ENCODE measurements around the gene PHYHIPL.

The PHYHIPL gene
- 0 reads per million in 2 experiments for total RNA-seq

DNA sequence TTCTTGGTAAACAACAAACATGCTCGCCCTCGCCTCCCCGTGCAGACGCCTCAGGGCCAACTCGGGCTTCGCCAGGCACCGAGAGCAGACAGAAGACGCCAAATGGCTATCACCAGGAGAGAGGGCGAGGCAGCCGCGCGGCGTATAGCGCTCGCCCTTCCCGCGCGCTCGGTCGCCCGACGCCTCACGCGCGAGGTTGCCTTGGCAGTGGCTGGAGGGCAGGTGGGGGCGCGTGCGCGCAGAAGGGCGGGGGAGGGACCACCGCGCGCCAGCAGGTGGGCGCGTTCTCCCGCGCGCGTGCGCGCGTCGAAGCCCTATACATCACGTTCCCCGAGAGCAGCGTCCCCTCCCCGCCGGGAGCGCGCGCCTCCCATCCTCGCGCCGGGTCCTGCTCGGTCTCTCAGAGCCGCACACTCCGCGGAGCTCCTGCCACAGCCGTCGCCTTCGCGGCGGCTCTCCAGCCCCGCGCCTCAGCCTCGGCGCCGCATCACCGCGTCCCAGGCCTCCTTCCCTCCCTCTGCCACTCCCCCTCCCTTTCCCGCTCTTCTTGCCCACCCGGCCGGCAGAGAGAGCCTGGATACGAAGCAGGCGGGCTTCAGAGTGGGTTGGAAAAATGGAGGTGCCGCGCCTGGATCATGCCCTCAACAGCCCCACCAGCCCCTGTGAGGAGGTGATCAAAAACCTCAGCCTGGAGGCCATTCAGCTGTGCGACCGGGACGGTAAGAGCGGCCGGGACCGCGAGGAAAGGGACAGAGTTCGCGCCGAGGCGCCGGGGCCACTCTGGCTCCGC is at the start of gene PHYHIPL:
PHYHIPL (plus strand) TSS at position 403 of the 790 bp plus-strand sequence; CDS start at position 614, 211 bp downstream.
- no peak for DNase-seq (ENCODE audit: low read depth)

DNA sequence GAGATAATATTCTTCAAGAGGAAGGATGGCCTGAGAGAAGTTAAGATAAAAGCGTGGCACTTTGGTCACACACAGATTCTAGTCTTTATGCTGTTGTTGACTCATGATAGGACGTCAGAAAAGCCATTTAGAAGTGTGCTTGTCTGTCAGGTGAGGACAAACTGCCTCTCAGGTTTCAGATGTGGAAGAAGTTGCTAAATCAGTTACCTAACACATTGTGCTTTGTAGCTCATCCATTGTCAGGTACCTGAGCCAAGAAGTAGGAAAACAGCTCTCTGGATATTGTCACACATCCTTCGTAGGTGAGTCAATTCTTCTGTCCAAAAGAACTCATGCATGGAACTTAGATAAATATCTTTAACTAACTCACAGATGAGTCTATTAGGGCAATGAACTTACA is 49.5 kb upstream of the PHYHIPL start:
- DNase-seq (ENCODE audit: low read depth) = no peak

DNA sequence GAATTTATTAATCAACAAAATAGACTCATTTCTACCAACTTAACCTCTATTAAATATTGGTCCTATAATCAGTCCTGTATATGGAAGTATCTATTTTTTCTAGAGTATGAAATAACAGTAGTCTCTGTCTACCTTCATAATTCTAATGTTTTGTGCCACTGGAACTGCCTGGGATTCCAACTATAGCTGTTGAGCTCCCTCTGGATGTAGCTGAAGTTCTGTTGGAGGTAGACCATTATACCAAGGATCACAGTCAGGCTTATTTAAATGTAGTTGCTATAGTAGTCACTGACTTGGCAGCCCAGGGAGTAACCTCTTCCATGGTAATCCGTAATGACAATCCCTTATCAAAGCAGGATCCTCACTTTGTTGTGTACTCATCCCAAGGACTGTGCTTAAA is 48.5 kb upstream of the PHYHIPL start:
- no peak for DNase-seq (ENCODE audit: low read depth)

DNA sequence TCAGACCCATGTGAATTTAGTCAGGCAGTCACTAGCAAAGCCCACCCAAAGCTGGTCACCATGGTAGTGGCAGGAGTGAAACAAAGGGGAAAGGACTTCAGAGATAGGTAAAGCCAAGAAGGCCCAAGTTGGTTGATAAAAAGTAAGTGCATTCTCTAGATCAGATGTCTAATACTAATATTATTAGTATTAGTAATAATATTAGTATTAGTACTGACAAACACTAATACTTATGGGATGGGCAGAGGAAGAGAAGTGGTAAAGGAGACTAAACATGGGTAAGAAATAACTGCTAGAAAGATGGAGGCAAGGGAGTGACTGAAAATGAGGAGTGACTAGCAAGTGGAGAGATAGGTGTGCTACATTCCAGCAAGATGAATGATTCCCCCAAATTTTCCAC is 46.6 kb upstream of the PHYHIPL start:
- no peak for DNase-seq (ENCODE audit: low read depth)

DNA sequence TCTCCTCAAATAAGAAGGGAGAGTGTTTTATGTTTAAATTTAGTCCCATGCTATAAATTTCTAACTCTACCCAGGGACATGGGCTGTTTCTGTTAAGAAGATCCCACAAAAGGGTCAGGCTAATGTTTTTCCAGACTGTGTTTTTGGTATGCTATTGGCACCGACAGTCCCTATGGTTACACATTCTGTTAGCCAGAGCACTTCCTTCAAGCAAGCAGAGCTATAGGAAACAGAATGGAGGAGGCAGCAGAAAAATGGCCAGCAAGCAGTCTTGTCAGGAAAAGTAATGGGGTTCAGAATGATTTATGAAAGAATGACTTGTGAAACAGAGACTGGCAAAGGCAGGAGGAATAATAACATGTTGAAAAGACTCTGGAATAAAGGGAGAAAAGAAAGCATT is 44.8 kb upstream of the PHYHIPL start:
- no peak for DNase-seq (ENCODE audit: low read depth)

DNA sequence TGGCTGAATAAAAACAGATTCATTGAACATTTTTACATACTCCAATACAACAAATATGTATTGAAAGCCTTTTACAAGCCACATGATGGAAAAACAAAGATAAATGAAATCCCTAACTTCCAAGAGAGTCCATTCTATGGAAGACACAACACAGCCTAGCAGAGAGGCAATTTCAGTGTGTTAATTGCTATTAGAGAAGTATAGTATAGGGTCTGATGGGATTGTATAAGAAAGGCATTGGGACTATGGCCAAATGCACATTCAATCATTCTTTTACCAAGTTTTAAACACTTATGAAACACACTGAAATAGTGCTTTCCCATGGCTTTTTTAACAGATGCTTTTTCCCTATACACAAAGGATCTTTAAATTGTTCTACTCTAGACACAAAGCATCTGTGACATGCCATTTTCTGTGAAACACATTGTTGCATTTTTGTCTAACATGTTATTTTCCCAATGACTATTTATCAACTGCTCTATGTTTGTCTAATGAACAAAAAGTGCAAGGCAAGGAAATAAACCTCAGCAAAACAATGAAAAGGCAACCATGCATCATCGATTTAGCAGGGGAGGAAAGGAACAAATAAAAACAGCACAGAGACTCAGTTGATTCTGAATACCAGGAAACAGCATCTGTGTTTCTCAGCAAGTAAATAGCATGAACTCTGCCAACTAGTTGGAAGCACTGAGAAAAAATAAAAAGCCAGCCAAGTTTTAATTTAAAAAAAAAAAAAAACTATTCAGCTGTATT is 42.4 kb upstream of the PHYHIPL start:
- no peak for DNase-seq (ENCODE audit: low read depth)

DNA sequence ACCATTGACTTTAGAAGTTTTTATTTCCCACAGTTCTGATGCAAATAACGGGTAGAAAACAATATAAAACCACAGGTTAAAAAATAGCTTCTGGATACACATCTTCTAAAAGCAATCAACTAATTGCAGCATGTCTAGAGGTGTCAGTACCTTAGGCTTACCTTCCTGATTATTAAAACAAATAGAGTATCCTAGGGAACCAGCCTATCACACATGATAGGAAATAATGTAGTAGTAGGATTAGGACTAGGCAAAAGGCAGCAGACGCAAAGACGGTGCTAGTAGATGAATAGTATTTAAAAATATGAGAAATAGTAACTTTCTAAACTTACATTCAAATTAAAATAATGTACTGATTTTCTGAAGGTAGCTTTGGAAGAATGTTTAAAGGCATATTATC is 41.7 kb upstream of the PHYHIPL start:
- no peak for DNase-seq (ENCODE audit: low read depth)

DNA sequence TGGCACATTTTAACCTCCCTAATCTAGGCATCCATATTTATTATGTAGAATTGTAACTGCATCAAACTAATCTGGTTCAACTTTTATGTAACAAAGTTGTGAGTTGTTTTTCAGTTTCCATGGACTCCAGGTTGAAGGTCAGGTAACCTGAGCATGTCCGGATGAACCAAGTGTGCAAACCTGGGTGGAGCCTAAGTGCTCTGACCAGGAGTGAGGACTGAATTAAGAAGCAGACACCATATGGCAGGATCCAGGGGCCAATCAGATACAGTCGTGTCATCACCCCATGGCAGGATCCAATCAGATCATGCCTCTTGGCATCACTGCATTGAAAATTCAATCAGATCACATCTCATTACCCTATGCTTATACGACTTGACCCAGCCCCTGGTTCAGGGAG is 41.2 kb upstream of the PHYHIPL start:
- DNase-seq (ENCODE audit: low read depth) = no peak

DNA sequence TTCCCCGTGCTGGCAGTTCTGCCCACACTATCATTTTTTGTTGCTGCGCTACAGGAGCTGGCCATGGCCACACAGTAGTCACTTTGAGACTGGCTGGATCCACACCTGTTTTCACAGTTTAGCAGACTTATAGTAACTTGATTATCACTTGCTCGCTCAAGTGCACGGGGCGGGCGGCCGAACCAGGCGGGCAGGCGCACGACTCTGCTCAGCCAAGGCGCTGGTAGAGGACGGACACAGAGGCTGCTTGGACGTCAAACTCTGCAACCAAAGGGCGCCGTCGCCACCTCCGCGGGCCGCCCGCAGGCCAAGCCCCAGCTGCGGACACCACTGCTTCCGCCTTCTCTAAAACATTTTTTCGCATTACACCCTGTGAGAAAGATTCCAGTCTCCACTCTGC is 38.4 kb upstream of the PHYHIPL start:
- no peak for DNase-seq (ENCODE audit: low read depth)

DNA sequence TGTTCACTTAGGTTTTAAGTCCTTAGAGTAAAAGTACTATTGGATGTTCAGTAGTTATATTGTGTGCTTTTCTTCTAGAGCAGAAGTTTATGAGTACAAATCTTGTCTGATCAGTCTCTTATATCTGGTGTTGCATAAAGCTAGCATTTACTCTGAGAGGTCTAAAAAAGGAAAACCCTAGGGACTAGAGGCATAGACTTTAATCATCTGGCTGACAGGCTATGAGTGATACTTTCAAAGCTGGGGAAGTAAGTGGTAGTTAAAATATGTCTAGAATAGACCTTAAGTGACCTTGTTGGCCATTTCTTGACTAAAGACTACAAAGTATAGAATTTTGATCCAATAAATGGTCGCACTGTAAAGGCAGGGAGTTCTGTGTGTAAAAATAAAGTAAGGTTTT is 32.9 kb upstream of the PHYHIPL start:
- no peak for DNase-seq (ENCODE audit: low read depth)

DNA sequence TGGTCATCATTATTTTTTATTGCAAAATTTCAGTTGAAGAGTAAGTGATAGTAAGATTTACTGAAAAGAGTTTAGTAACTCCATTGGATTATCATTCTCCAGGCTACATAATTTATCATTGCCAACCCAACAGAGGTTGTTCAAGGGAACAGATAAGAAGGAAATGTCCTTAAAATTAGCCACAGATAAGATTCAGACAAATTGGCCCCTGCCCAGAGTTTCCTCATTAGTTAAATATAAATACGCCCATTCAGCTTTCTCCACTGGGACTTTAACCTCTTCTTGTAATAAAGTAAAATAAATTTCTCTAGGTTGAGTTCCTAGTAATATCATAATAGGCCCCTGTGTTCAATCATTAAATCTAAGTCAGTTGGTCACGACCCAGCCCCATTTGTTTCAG is 27.7 kb upstream of the PHYHIPL start:
- DNase-seq (ENCODE audit: low read depth) = no peak

DNA sequence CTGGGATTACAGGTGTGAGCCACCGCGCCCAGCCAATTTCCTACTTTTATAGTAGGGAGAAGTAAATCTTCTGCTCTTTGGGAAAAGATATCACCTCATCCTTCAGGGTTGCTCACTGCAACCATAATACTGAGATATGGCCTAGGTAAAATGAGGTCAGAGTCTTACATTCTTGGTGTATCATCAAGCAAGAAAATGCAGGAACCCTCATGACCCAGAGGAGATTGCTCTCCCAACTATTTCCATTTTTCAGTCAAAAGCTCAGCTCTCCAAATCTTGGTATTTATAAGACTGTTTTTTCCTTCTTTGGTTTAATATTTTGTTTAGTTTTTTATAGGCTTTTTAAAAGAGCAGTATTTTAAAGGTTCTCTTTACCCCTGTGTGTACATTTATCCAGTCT is 20.9 kb upstream of the PHYHIPL start:
- no peak for DNase-seq (ENCODE audit: low read depth)

DNA sequence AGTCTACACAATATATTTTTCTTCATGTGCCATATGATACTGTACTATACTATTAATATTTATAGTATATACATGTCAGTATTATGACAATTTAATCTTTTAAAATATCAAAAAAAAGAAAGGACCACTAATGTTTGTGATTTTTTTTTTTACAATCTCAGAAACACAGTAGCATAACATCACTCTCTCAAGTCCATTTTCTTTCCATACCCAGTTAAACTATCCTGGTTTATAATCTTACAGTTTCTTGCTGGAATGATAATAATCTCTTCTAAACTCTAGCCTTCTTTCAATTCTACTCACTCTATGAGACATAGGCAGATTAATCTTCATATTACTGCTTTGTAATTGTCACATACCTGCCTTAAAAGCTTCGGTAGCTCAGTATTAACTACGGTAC is 8.9 kb upstream of the PHYHIPL start:
- no peak for DNase-seq (ENCODE audit: low read depth)

DNA sequence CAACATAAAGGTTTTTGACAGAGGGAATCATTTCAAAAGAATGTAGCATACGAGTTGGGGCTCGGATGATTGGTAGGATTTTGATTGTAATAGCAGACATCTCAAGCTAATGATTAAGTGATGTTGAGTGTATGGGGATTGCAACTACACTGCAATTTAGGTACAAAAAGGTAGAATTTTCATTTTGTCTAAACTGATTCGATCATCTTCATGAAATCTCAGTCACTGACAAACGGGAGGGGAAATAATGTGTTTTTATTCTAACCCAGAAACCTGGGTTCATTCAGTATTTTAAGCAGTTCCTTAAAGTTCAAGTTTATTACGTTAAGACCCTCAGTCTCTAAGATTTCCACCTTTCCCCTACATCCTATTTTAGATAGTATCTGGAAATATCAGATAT is 3.9 kb upstream of the PHYHIPL start:
- no peak for DNase-seq (ENCODE audit: low read depth)

DNA sequence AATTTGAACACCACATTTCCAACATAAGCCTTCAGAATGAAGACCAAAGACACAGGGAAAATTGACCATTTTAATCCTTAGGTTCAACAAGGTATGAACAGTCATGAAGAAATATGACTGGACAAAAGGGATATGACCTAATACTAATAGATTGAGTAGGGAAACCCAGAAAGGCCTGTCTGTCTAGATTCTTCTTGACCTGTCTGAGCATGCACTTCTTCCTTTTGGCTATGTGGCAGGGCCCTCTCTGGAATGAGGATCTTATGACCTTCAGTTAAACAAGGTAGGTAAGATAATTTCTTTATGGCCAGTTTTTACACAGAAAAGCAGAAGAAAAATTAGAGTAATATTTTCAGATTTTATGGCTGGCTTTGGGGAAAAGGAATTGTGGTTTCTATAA is 3.0 kb upstream of the PHYHIPL start:
- no peak for DNase-seq (ENCODE audit: low read depth)

DNA sequence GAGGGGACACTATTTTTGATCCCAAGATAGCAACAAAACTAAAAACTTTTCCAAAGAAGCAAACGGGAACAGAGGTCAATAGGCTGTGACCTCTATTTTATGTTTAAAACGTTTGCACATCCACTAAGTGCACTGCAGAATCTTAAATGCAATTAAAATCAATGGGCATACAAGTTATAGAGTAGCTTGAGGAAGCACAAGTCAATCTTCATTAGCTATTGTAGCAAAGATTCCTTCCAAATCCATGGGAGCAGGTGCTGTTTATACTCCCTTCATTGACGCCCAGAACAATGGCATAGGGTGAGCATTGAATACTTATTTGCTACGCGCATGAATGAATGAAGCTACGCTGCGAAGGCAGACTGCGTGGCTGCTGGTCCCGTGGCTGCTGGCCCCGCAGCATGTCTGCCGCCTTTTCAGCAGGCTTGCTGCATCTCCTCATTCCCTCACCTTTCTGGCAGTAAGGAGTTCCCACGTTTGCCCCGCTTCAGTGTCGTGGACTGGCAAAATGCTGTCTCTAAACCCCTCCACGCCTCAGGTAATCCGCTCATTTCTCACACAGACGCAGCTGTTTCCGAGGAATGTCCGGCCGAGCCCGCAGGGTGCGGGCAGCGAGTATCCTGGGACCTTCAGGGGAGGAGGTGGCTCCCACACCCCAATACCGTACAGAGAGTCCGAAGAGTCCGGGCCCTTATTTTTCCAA is 754 bp upstream of the PHYHIPL start:
- no peak for DNase-seq (ENCODE audit: low read depth)

DNA sequence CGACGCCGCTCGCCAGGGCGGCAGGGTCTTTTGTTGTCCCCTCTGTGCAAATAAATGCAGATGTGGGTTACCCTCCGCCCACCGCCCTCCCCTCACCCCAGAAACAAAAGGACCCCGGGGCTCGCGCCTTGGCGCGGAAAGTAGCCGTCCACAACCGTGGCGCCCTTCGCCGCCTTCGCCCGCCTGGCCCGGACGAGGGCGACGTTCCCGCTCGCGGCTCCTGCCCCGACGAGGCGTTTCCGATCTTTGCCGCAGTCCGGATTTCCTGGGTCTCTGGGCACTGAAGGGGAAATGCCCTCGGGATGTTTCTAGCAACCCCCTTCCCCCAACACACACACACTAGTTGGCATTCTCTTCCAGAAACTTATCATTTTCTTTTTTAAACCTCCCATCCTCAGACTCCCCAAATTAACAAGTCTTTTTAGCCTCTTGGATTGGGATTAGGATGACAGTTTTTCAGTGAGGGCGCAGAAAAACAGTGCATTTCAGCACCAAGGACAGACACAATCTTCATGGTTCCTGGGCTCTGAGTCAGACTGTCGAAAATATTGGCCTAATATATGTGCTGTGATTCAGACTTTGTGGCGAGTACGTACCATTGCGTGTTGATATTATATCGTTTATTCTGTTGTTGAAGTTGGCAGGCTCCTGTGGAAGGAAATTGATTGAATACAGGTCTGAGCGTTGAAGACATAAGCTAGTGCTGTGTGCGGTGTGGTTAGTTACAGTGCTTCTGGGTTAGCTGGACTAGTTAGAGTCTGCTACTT is 771 bp downstream of the PHYHIPL start:
- no peak for DNase-seq (ENCODE audit: low read depth)

DNA sequence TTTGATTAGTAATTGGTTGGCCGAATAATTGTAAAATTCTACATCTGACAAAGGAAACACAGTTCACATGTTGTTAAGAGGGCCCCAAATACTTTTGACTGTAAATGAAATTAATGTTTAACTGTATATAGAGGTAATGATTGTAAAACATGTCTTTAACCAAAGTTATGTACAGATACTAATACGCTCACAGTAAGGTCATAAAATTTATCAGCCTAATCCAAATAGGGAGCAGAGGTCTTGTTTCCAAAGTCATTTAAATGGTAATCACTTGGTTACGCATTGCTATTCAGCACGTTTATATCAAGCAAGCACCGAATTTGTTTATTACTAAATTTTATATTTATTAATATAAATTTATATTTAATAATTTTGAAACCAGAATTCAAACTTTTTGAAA is 1.4 kb downstream of the PHYHIPL start:
- DNase-seq (ENCODE audit: low read depth) = no peak

DNA sequence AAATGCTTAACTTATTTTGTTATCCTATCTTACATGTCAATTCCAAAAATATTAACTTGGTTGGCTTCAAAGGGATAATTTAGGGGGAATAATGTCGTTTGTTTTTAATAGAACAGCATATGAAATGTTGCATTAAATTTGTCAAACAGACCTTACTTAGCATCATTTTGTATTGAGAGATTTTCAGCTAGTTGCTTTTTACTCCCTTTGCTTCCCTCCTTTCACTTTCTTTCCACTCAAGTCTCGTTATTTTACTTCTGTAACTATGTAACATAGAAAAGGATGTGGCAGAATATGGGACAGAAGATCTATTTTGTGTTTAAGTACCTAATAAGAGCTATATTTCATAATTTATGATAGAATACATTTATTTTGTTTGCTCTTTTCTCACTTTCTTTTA is 2.6 kb downstream of the PHYHIPL start:
- DNase-seq (ENCODE audit: low read depth) = no peak

DNA sequence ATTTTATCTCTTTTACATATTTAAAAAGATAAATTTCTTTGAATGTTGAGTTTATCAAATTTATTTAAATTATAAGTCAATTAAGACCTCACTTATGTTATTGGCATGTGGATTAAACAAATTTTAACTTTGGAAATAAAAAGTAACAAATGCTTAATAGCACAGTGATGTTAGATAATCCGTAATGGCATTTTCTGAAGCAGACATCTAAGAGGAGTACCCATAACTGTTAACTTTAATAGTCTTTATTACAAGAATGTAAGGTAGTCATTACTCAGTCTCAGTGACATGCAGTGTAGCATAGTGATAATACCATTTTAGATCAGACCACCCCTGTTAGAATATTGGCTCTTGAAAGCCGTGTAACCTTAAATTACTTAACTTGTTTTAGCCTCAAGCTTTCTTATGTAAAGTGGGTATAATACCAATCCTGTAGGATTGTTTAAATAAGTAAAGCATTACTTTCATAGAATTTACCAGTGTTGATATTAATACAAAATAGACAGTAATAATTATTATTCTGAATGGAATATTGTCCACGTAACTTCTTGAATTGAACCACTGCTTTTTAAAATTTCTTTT is 4.3 kb downstream of the PHYHIPL start:
- DNase-seq (ENCODE audit: low read depth) = no peak

DNA sequence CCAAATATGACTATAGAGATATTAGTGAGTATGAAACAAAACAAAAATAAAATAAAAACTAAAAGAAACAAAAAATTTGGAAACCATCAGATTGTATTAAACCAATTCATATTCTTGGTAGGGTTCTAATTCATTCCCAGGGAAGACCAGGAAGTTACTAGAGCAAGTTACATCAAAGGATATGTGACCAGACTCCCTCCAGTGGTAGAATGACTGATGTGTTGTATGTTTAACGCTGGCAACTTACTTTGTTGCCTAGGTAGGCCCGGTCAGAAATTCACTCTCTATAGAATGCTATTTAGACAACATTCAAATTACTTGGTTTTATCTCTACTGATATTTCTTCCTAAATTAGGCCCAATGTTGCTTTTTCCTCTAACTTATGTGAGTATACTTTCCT is 5.2 kb downstream of the PHYHIPL start:
- no peak for DNase-seq (ENCODE audit: low read depth)

DNA sequence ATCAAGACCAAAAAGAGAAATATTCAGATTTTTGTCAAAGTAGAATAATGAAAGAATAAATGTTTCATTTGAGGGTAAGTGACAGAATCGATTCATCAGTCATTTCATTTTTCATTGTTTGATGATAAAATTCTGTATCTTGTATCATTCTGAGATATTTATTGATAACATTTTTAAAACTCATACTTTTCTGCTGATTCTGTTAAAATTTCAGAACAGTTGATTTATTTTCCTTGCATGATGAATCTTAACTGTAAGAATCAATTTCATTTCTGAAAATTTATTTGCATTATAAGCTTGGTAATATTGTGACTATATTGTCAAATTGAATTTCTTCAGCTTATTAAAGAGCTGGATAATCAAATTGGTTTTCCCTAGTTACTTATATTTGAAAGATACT is 13.9 kb downstream of the PHYHIPL start:
- DNase-seq (ENCODE audit: low read depth) = no peak

All from T follicular helper cell (primary cell).